Islet precursor cell (in vitro differentiated cells): ENCODE data around the gene FLNC.

Experiments used
- DNase-seq: peaks from one replicate; pipeline ENCODE4 v3.0.0-alpha.2; 2018

FLNC gene

DNA sequence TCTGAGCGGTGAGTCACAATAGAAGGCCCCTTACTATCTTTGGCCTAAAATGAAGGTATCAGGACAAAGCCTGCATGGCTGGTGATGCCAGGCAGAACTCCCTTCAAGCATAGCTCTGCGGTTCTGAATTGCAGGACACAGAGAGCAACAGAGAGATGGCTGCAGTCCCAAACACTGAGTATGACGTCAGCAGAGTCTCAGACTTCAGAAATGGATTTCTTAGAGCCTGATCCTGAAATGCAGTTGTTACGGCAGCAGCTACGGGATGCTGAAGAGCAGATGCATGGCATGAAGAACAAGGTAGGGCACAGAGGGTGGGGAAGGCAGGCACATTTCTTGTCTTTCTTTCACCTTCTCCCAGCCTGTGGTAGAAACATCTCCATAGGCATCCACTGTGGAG, 25.0 kb upstream of the FLNC start:
- DNase-seq, result no peak

DNA sequence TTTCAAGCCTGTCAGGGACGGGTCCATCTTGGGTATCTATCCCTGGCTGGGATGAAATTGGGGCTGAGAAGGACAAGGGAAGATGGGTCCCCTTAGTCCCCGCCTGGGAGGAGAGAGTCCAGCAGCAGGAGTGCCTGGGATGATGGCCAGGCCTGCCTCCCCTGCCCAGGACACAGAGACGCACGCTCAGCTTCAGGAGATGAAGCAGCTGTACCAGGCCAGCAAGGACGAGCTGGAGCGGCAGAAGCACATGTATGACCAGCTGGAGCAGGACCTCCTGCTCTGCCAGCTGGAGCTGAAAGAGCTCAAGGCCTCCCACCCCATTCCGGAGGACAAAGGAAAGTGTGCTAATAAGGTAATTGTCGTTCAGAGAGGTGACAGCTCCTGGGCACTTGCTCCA, 23.0 kb upstream of the FLNC start:
- no peak for DNase-seq

DNA sequence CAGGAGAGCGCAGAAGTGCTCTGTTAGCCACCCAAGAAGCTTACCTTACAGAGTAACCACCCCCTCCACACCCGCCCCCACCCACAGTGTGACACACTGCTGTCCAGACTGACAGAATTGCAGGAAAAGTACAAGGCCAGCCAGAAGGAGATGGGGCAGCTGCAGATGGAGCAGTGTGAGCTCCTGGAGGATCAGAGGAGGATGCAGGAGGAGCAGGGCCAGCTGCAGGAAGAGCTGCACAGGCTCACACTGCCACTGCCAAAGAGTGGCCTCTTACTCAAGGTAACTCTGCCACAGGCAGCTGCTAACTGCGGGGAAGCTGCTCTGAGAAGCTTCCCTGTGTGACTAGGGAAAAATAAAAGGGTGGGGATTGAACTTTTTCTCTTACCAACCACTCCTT, 20.8 kb upstream of the FLNC start:
- no peak for DNase-seq

DNA sequence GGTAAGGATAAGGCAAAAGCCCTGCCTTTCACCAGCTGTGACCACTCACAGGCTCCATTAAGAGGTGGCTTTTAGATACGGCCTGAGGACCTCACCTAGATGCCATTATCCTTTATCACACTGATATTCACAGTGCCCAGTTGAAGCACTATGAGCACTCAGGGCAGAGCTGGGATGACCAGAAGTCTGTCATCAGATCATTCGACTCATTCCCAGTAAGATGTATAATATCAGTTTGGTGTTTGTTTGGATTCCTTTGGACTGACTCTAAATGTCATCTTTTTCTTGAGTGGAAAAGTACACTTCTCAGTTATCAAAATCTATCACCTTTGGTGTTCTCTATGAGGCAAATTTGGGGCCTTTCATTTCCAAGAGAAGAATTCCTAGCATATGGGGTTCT, 19.7 kb upstream of the FLNC start:
- no peak for DNase-seq

DNA sequence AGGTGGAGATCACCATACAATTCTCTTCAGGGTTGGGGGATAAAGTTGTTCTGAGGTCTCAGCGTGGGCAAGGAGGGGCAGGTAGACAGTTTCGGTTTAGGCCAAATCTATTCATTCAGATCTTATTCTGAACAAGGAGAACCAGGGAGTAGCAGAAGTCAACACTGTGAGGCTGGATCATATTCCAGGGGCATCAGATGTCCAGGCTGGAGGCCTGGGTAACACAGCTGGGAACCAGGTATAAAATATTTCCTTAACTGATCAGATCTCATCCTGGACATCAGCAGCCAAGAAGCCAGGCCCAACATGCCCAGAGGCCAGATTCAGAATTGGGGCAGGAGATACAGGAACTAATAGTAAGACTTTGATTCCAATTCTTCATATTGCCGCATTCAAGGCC, 19.2 kb upstream of the FLNC start:
- no peak for DNase-seq

DNA sequence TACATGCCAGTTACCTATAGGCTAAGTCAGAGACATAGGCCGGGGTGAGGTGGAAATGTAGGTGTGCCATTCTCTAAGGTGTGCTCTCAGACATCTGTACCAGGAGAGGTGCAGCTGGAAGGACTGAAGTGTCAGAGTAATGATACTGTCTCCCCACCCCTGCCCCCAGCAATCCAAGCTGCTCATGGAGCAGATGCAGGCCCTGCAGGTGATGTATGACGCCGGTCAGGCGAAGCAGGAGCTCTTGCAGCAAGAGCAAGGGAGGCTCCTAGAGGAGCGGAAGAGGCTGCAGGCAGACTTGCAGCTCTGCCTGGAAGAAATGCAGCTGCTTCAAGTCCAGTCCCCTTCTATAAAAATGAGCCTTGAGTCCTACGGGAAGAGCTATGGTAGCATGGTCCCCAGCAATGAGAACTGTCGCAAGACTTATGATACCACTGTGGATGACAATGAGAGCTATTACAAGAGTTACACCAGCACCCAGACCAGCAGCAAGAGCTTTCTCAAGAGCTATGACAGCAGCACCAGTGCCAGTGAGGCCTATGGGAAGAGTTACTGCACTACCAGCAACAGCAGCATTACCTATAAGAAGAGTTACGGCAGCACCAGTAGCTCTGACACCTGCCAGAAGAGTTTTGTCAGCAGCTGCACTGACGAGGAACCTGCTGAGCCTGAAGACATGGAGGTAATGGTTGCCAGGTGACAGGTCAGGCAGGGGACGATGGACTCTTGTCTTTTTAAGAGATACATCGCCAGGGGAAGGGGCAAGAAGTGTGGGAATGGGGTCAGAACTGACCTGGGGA, 18.4 kb upstream of the FLNC start:
- no peak for DNase-seq

DNA sequence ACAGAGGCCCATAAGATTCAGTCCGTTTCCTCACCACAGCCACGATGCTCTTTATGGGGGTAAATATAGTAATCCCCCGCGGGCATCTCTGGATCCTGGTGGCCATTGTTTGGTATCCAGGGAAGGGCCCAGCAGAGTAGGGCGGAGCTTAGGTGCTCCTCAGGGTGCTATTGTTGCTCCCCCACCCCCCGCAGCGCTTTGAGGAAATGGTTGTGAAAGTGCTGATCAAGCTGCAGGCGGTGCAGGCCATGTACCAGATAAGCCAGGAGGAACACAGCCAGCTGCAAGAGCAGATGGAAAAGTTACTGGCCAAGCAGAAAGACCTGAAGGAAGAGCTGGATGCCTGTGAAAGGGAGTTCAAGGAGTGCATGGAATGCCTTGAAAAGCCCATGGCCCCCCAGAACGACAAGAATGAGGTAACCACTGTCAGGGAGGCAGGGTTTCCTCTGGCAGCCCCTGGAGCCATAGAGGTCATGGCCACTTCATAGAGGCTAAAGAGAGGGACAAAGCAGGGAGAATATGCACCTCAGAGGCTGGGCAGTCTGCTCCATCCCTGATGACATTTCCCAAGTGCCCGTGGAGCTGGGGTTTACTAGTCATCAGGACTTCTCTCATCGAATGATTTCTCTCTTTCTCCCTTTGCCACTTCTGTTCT, 17.6 kb upstream of the FLNC start:
- no peak for DNase-seq

DNA sequence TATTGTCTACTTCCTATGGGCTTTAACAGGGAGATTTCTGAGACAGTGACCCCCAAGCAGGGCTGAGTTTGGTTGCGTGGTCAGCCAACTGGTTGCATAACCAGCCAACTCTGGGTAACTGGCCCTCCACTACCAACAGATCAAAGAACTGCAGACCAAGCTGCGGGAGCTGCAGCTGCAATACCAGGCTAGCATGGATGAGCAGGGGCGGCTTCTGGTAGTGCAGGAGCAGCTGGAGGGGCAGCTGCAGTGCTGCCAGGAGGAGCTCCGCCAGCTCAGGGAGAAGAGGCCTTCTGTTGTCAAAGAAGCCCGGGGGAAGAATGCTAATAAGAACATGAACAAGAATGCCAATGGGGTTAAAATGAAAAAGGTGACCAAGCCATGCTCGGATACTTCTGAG, 15.7 kb upstream of the FLNC start:
- DNase-seq, result no peak

DNA sequence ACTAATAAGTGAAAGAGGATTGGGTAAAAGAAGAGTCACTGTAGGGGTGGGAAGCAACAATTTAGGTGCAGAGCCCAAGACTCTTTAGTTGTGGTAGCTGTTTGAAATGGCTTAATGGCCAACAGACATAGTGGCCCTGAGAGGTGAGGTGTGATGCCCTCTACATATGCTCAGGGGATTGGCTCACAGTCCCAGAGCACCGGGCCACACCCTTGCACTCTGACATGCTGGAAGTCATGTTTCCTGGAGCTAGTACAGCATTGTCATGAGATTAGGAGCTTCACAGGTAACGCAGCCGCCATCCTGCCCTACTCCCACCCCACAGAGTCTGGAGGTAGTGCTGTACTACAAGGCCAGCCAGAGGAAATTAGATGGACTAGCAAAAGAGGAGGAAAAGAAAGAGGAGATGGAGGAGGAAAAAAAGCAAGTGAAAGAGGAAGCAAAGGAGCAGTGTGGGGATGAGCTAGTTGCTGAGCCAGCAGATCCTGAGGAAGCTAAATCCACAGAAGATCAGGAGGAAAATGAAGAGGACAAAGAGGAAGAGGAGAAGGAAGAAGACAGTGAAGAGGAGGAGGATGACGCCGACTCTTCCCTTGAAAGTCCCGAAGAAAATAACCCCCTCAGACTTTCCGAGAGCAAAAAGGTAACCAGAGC, 14.8 kb upstream of the FLNC start:
- no peak for DNase-seq

DNA sequence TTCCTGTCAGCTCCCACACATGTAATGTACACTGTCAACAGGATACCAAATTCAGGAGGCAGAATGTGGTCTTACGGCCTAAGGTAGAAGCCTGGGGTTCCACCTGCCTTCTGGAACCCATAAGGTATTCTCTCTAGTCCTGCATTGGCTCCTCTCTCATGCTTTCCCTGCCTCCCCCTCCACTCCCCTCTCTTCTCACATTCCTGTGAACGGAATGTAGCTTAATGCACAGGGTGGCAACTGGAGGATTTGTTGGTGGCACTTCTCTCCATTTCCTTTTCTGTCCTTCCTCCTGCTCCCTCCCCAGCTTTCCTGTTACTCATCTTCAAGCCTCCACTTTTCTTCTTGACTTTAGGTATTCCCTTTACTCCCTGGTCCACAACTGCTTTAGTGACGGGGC, 11.5 kb upstream of the FLNC start:
- DNase-seq, result no peak

DNA sequence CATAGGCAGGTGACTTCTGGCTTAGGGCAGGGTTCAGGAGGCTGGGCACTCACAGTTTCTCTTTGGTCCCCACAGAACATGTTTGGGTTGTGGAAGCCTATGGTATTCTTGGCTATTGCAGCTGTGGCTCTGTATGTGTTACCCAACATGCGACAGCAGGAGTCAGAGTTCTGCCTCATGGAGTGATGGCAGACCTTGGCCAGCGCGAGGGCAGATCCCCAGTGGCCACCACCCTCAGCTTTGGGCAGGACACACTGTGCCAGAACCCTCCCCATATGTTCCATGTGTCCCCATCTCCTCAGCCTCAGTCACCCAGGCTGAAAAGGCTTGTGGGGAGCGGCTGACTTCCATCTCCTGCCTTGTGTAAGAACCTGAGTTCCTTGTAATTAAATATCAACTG, 8.5 kb upstream of the FLNC start:
- DNase-seq, result no peak

DNA sequence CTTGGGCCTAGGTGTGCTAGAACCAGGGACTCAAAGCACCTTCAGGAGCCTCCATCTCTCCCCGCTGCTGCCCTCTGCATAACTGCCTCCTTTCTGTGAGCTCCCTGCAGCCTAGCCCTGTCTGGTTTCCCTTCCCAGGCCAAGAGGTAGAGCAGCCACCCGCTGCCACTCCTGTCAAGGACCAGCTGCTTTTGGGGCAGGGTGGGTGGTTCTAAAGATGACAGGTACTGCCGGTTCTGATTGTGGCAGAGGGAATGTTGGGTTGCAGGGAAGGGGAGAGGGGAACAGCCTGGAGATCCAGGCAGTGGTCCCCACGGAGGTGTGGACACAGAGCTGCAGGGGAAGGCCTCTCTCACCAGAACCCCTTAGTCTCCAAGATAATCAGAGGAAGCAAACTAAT, 3.7 kb upstream of the FLNC start:
- DNase-seq, result no peak

DNA sequence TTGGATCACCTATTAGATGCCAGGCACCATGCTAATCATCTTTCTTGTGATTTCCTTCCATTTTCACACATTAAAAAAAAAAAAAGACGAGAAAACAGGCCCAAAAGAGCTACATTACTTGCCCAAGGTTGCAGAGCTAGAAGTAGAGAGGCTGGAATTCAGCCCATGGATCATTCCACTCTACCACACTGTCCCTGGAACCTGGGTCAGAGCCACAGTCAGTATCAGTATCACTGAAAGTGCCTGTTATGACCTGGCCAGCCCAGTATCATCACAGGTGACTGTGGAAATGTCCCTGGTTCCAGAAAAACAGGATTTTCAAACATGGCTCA, 3.3 kb upstream of the FLNC start:
- no peak for DNase-seq

DNA sequence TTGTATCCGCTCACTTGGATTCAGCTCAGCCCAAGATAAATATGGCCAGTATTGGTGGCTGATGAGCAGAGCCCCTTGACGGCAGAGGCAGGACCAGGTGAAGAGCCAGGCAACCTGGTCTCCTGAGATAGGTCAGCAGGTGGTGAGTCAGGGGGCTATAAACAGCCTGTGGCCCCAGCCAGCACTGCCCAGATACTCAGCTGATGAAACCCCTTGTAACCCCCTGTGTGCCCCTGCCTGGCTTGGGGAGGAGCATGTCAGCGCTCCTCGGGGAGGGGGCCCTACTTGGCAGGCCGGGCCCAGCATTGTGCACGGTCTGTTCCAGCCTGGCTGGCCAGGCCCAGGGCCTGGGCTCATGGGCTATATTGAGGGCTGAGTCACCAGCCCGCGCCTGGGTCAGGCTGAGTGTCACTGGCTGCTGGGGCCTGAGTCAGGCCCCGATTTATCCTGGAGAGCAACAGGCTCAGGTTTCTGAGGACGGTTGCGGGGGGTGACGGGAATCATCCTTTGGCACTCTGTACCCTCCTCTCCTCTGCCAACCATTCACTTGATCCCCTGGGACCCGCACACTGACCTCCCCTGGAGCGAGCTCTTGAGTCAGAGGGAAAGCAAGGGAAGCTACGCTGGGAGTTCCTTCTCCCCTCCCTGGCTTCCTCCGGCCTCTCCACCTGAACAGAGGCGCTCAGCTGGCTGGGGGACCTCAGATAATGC, 2.8 kb upstream of the FLNC start:
- peak; percentile 96 for DNase-seq

DNA sequence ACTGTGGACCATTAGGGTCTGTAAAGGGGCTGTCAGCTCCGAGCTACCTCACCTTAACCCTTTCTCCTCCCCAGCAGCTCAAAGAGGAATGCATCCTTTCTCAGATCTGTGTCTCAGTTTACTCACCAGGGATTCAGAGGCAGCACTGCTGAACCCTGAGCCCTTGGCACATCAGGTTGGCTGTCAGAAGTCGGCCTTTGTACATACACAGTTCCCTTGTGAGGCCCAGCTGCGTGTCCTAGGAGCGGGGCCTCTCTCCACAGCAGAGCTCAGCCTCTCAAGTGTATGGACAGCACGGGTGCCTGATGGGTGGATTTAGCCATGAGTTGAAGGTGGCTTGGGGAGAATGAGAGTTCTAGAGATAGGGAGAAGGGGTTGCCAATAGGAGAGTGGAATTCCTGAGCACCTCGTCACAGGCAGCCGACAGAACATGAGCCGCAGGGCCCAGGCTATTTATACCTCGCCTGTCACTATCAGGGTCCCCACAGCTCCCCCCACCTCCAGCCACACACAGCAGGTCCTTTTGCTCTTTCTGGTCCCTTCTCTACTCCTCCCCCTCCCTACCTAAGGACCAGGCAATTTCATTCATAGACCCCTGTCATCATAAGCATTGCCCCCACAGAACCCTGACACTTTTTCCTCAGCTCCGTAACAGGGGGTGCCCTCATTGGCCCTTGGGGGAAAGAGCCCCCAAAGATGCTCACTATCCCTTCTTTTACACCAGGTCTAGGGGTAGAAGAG, 2.1 kb upstream of the FLNC start:
- peak; percentile 83 for DNase-seq

DNA sequence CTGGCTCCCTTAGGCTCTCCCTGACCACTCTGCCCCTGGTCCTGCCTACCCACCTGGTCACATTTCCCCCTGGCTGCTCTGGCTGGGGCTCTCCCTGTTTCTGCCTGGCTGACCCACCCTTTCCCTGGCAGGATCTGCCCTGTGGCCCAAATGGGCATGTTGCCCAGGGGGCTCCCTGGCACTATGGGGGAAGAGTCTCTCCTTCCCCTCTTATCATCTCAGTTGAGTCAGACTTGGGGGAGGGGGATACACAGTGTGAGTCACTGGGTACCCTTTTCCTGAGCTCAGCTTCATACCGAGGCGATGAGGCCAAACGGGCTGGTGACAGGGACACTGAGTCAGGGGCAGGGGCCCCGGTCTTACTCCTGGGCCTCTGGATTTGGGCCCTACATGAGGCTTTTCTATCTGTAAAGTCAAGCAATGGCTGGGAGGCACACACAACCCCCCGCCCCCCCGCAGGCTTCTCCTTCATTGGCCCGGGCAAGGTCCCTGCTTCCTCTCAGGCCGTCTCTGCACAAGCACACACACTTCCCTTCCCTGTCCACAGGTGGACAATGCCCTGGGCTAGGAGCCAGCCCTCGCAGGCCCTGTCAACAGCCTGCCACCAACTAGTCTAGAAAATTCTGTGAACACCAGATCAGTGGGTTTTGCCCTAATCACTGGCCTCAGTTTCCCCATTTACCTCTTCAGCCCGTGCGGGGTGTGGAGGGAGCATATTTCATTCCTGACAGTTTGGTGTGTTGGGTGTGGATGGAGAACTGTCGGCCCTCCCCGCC, 627 bp upstream of the FLNC start:
- DNase-seq, result peak; percentile 83

DNA sequence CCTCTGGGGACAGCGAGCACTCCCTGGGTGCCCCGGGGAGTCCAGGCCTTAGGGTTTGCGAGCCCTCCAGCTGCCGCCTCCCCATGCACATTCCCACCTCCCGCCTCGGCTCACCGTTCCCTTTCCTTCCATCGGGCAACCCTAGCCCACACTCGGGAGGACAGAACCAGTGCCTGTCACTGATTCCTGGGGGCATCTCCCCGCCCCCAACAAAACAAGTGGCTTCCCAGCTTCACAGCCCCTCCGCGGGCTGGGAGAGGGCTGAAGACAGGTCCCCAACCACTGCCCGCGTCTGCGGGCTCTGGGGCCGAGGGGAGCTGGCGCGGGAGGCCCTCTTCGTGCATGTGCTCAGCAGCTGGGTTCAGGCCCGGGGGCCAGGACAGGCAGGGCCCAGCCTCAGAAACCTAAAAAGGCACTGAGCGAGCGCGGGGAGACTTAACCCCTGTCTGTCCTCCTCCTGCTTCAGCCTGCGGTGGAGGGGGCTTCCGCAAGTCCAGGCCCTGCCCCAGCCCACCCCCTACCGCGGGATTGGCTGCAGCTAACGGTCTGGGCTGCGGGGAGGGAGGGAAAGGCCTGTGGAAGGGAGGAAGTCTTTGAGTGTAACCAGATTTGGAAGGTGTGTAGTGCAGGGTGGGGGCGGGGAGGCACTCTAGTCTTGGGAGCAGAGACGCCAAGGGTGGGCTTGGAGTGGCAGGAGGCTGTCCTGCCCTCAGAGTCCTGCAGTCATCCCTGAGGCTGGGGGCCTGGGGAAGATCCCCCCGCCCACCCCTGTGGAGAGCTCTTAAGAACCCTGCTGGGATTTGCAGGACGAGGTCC, 1.2 kb downstream of the FLNC start:
- peak; percentile 91 for DNase-seq

DNA sequence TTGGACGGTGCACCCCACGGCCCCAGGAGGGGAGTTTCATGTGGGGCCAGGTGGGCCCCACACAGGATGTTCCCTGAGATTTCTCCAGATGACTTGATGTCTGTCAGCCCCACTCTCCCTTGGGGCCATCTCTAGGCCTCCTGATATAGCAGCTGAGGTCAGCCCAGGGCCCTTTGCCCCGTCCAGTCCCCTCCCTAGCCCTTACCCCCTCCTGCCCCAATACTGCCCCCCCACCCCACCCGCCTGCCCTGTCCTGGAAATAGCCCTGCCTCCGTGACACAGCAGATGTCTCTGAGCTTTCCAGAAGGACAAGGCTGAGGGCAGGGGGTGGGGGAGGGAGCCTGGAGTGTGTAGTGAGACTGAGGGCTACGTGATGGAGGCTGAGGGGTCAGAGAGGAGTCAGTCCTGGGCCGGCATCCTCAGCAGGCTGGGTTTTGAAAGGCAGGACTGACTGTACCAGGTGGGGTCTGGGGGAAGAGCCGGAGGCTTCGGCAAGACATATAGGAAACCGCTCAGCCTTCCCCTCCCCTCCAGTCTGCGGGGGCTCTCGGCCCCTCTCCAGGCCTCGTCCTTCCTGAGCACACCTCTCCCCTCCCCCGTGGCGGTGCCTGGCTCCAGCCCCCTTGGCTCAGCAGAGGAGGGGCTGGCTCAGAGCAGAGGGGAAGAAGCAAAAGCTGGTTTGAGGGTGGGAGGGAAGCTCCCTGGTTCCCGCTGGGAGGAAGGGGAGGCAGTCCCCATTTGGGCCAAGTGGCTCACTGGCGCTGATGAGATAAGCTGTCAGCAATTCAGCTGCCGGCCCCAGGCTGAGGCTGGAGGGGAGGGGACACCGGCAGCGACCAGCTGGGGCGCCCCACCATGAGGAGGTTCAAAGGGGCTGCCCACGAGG, 2.0 kb downstream of the FLNC start:
- DNase-seq, result peak; percentile 89

DNA sequence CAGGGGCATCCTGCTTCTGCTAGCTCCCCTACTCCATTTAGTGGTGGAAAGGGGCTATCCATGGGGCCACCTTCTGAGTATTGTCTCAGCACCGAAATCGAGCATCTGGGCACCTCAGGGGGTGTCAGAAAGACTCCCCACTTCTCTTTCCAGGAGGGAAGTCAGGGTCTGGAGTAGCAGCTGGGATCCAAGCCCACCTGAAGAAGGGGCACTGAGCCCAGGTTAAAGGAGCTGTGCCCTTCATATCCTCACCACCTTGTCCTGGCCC, 2.6 kb downstream of the FLNC start:
- no peak for DNase-seq

DNA sequence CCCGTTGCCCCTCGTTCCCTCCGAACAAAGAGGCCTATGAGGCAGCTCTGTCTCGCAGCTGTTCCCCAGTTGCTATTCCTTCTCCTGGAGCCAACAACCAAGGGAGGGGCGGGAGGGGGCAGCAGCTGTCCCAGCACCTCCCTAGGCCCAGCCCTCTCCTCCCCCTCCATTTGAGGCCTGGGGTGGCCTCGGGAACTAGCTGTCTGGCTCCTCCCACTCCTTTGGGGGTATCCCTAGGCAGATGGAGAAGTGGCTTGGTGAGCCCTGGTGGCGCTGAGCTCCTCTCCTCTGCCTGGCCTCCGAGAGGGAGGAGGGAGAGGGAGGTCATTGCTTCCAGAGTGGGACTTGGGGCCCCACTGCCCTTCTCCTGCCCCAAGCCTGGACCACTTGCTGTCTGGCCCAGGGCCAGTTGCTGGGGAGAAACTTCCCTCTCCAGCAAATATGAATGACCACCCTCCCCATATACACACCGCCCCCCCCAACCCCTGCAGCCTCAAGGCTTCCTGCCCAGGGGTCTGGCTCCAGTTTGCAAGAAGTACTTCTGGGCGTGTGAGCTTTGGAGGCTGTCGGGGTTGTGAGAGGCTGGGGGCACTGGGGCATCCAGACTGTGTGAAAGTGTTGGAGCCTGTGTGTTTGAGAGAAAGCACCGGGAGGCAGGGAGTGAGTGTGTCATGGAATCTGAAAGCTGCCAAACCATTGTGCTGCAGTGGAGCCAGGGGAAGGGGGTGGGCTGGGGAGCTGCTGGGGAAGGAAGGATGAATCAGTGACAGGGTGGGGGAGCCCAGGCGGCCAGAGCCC, 3.1 kb downstream of the FLNC start:
- DNase-seq, result peak; percentile 68
